ENCODE data around the gene ELMO1.

Gene ELMO1

GRCh38 chr7:37269711-37270508, 178.8 kb downstream of the ELMO1 start:
- TF ChIP-seq CTCF (IDR thresholded peaks at IDR 0.05; ENCODE audit: borderline replicate concordance, extremely low read depth, low read length, poor library complexity, severe bottlenecking) (no peak), EZH2 (IDR thresholded peaks at IDR 0.05; ENCODE audit: borderline replicate concordance, low read depth, low read length, severe bottlenecking) (no peak)
- no peak overlapping the region for H3K9ac ChIP-seq (ENCODE audit: low read depth, low read length)
- H3K79me2 ChIP-seq (ENCODE audit: insufficient read depth, low read length) = no peaks in the 10 kb centered on the region
- no peak for ATAC-seq (ENCODE audit: insufficient read depth, low read depth)
- no peak overlapping the region for H2AFZ ChIP-seq (ENCODE audit: low read depth, low read length)
- H3K27me3 ChIP-seq (ENCODE audit: insufficient read depth, low read length, poor library complexity) = no peaks in the 10 kb centered on the region
- no peak overlapping the region for H3K4me2 ChIP-seq (ENCODE audit: insufficient read depth, low read length)
- DNase-seq = no peak
- peaks cover 24% of the 10 kb centered on the region for H3K36me3 ChIP-seq (ENCODE audit: insufficient read depth, low read length)
- H3K4me1 ChIP-seq (ENCODE audit: insufficient read depth, low read length) = no peaks in the 10 kb centered on the region
- H3K9me3 ChIP-seq (ENCODE audit: insufficient read depth, low read length, severe bottlenecking) = no peaks in the 10 kb centered on the region
- H4K20me1 ChIP-seq (ENCODE audit: insufficient read depth, low read length) = no peaks in the 10 kb centered on the region; the same call in 1 of the 2 replicates
- no peak overlapping the region for H3K27ac ChIP-seq (ENCODE audit: low read length)
- H3K4me3 ChIP-seq (ENCODE audit: low read depth in 1 of 2, low read length in 2 of 2) = no peak overlapping the region

GRCh38 chr7:37267251-37267650, 181.4 kb downstream of the ELMO1 start:
- H3K4me2 ChIP-seq (ENCODE audit: insufficient read depth, low read length) = no peak overlapping the region
- DNase-seq = no peak
- no peak overlapping the region for H3K27ac ChIP-seq (ENCODE audit: low read length)
- H3K79me2 ChIP-seq (ENCODE audit: insufficient read depth, low read length) = no peaks in the 10 kb centered on the region
- H3K4me1 ChIP-seq (ENCODE audit: insufficient read depth, low read length) = no peaks in the 10 kb centered on the region
- no peak for TF ChIP-seq CTCF (IDR thresholded peaks at IDR 0.05; ENCODE audit: borderline replicate concordance, extremely low read depth, low read length, poor library complexity, severe bottlenecking)
- no peak for TF ChIP-seq EZH2 (IDR thresholded peaks at IDR 0.05; ENCODE audit: borderline replicate concordance, low read depth, low read length, severe bottlenecking)
- H2AFZ ChIP-seq (ENCODE audit: low read depth, low read length) = no peak overlapping the region
- H4K20me1 ChIP-seq (ENCODE audit: insufficient read depth, low read length) = peaks cover 5% of the 10 kb centered on the region
- H3K27me3 ChIP-seq (ENCODE audit: insufficient read depth, low read length, poor library complexity) = no peaks in the 10 kb centered on the region
- H3K4me3 ChIP-seq (ENCODE audit: low read depth in 1 of 2, low read length in 2 of 2) = no peak overlapping the region
- no peak for ATAC-seq (ENCODE audit: insufficient read depth, low read depth)
- no peak overlapping the region for H3K9ac ChIP-seq (ENCODE audit: low read depth, low read length)
- H3K36me3 ChIP-seq (ENCODE audit: insufficient read depth, low read length) = peaks cover 24% of the 10 kb centered on the region
- H3K9me3 ChIP-seq (ENCODE audit: insufficient read depth, low read length, severe bottlenecking) = no peaks in the 10 kb centered on the region

GRCh38 chr7:37265876-37266275, 182.8 kb downstream of the ELMO1 start:
- Histone ChIP-seq H3K27ac (ENCODE audit: low read length) (no peak overlapping the region), H3K9ac (ENCODE audit: low read depth, low read length) (no peak overlapping the region), H2AFZ (ENCODE audit: low read depth, low read length) (no peak overlapping the region), H3K9me3 (ENCODE audit: insufficient read depth, low read length, severe bottlenecking) (no peaks in the 10 kb centered on the region), H3K4me3 (ENCODE audit: low read depth in 1 of 2, low read length in 2 of 2) (no peak overlapping the region), H3K27me3 (ENCODE audit: insufficient read depth, low read length, poor library complexity) (no peaks in the 10 kb centered on the region), H3K36me3 (ENCODE audit: insufficient read depth, low read length) (peaks cover 17% of the 10 kb centered on the region), H3K79me2 (ENCODE audit: insufficient read depth, low read length) (no peaks in the 10 kb centered on the region), H3K4me1 (ENCODE audit: insufficient read depth, low read length) (no peaks in the 10 kb centered on the region), H3K4me2 (ENCODE audit: insufficient read depth, low read length) (no peak overlapping the region), H4K20me1 (ENCODE audit: insufficient read depth, low read length) (peaks cover 5% of the 10 kb centered on the region)
- no peak for DNase-seq
- no peak for ATAC-seq (ENCODE audit: insufficient read depth, low read depth)
- TF ChIP-seq CTCF (IDR thresholded peaks at IDR 0.05; ENCODE audit: borderline replicate concordance, extremely low read depth, low read length, poor library complexity, severe bottlenecking) (no peak), EZH2 (IDR thresholded peaks at IDR 0.05; ENCODE audit: borderline replicate concordance, low read depth, low read length, severe bottlenecking) (no peak)

Measured in DND-41 (cell line).